Kidney glomerular epithelial cell (primary cell): Measurements from ENCODE around the gene PINLYP.
"Not testable (repeated sequence)": the region's sequence is repeated elsewhere in the genome, so short reads cannot be mapped to it uniquely, and the experiment has no call there.

Source experiments
- DNase-seq: peaks from one replicate; lab custom pipeline; 2025; lab: John Stamatoyannopoulos, UW

The PINLYP gene

GRCh38 chr19:43582495-43582894 lies 6.9 kb downstream of the PINLYP start:
- no peak for DNase-seq

- peak; percentile 13 for DNase-seq
Observed at GRCh38 chr19:43584484-43584883, 8.9 kb downstream of the PINLYP start.

GRCh38 chr19:43586346-43586745 lies 10.7 kb downstream of the PINLYP start:
- DNase-seq, result no peak

- not testable (repeated sequence) for DNase-seq
Observed at GRCh38 chr19:43587029-43587428, 11.4 kb downstream of the PINLYP start.

- DNase-seq, result no peak
Observed at GRCh38 chr19:43589277-43589676, 13.7 kb downstream of the PINLYP start.

GRCh38 chr19:43589678-43590077 lies 14.1 kb downstream of the PINLYP start:
- no peak for DNase-seq

- DNase-seq, result no peak
Observed at GRCh38 chr19:43591904-43592772, 16.5 kb downstream of the PINLYP start.

- DNase-seq, result no peak
Observed at GRCh38 chr19:43592800-43593350, 17.3 kb downstream of the PINLYP start.

GRCh38 chr19:43594081-43594697 lies 18.6 kb downstream of the PINLYP start:
- no peak for DNase-seq

GRCh38 chr19:43594710-43595604 lies 19.4 kb downstream of the PINLYP start:
- peak; percentile 23 for DNase-seq

GRCh38 chr19:43595605-43595998 lies 20.0 kb downstream of the PINLYP start:
- no peak for DNase-seq

- DNase-seq, result peak; percentile 100
Observed at GRCh38 chr19:43595999-43596841, 20.6 kb downstream of the PINLYP start, which contains the start of the genes IRGQ and ZNF576. Gene IRGQ (minus strand): TSS chr19:43596134. CDS start chr19:43595338, 796 bp downstream. Gene ZNF576 (plus strand): TSS chr19:43596595. CDS start chr19:43597109, 514 bp downstream.

- no peak for DNase-seq
Observed at GRCh38 chr19:43596842-43597461, 21.4 kb downstream of the PINLYP start.

GRCh38 chr19:43597876-43598275 lies 22.3 kb downstream of the PINLYP start:
- no peak for DNase-seq

- DNase-seq, result no peak
Observed at GRCh38 chr19:43598445-43599240, 23.0 kb downstream of the PINLYP start.

- no peak for DNase-seq
Observed at GRCh38 chr19:43599635-43600295, 24.2 kb downstream of the PINLYP start.

GRCh38 chr19:43600326-43600725 lies 24.7 kb downstream of the PINLYP start:
- DNase-seq, result not testable (repeated sequence)

GRCh38 chr19:43605875-43606568 lies 30.4 kb downstream of the PINLYP start:
- no peak for DNase-seq
